PC-9 (cell line): ENCODE results near the gene PLPP1. TPM values are rescaled to one million over a fixed set of nuclear protein-coding genes. Genes with fewer than 3 reads are reported as not detected.

Experiments
- BruUV-seq: library from RNA; stranded (reverse); fragments of 400-500 nt; replicated peaks from 2 replicates; lab custom pipeline; 2021; lab: Mats Ljungman, UMichigan
- CTCF ChIA-PET: fragments of 300-600 bp; sonication (Branson Sonifier 250); formaldehyde crosslinking; loops from one replicate; lab custom pipeline; 2022; ENCODE audit warnings: antibody characterized with exemption; lab: Charles Lee
- POLR2A ChIA-PET: fragments of 300-600 bp; sonication (Branson Sonifier 250); formaldehyde crosslinking; loops from one replicate; lab custom pipeline; 2022; ENCODE audit warnings: antibody characterized with exemption; ENCODE audit not compliant: unreplicated experiment; lab: Charles Lee
- DNase-seq, 2 experiments: peaks; one replicate each; pipeline versions ENCODE4 v3.0.0 to v3.0.0-alpha.2; 2015 to 2022; ENCODE audit warnings: mixed read lengths in 1 of 2
- H2AFZ ChIP-seq: fragments of 200-600 bp; sonication (generic); 2 replicates; pipeline ENCODE4 v1.8.1; 2017; ENCODE audit warnings: antibody characterized with exemption
- H3F3A ChIP-seq: fragments of 200-600 bp; sonication (generic); 2 replicates; pipeline ENCODE4 v1.8.1; 2017; ENCODE audit warnings: antibody characterized with exemption, mild to moderate bottlenecking, low read depth; ENCODE audit not compliant: insufficient read depth
- H3K27ac ChIP-seq: fragments of 200-600 bp; sonication (generic); 2 replicates; pipeline ENCODE4 v1.6.1; 2016; ENCODE audit warnings: mixed run types
- H3K27me3 ChIP-seq: fragments of 200-600 bp; sonication (generic); 2 replicates; pipeline ENCODE4 v1.6.1; 2016; ENCODE audit warnings: low read depth, mixed run types; ENCODE audit not compliant: insufficient read depth
- H3K36me3 ChIP-seq: fragments of 200-600 bp; sonication (generic); 2 replicates; pipeline ENCODE4 v1.6.1; 2016; ENCODE audit warnings: low read depth, mixed run types
- H3K4me1 ChIP-seq: fragments of 200-600 bp; sonication (generic); replicated peaks from 2 replicates; pipeline ENCODE4 v1.6.1; 2016; ENCODE audit warnings: mixed run types; ENCODE audit not compliant: insufficient read depth
- H3K4me2 ChIP-seq: fragments of 200-600 bp; sonication (generic); 2 replicates; pipeline ENCODE4 v1.6.1; 2017; ENCODE audit warnings: mixed run types
- H3K4me3 ChIP-seq: fragments of 200-600 bp; sonication (generic); 2 replicates; pipeline ENCODE4 v1.6.1; 2016; ENCODE audit warnings: mixed run types
- H3K79me2 ChIP-seq: fragments of 200-600 bp; sonication (generic); 2 replicates; pipeline ENCODE4 v1.6.1; 2017; ENCODE audit warnings: low read depth, mixed run types
- H3K9me2 ChIP-seq: fragments of 200-600 bp; sonication (generic); 2 replicates; pipeline ENCODE4 v1.8.1; 2017; ENCODE audit warnings: mild to moderate bottlenecking; ENCODE audit not compliant: insufficient read depth
- H3K9me3 ChIP-seq: fragments of 200-600 bp; sonication (generic); 2 replicates; pipeline ENCODE4 v1.8.1; 2016; ENCODE audit warnings: low read depth; ENCODE audit not compliant: insufficient read depth
- H4K20me1 ChIP-seq: fragments of 200-600 bp; sonication (generic); 2 replicates; pipeline ENCODE4 v1.8.1; 2017; ENCODE audit not compliant: insufficient read depth
- CTCF ChIP-seq: fragments of 200-600 bp; sonication (generic); conservative IDR thresholded peaks from 2 replicates; pipeline ENCODE4 v1.6.1; 2017; ENCODE audit warnings: mixed run types, antibody characterized with exemption, mild to moderate bottlenecking, moderate library complexity
- EZH2 ChIP-seq: fragments of 200-600 bp; sonication (generic); IDR thresholded peaks from 2 replicates; pipeline ENCODE4 v1.8.0; 2017; ENCODE audit warnings: antibody characterized with exemption, low read depth
- intact Hi-C: fragments of 100-400 bp; cut with micrococcal nuclease; formaldehyde crosslinking; loops from one replicate; pipeline ENCODE4 v1.10.0; 2022; ENCODE audit not compliant: unreplicated experiment
- total RNA-seq: library from RNA; stranded (reverse); gene quantifications from 2 replicates; pipeline ENCODE4 v1.2.3, GENCODE V29; 2021

The PLPP1 gene
- total RNA-seq, 1 experiment from 2014 or later = 12.2 TPM

- POLR2A ChIA-PET = no interaction called here
- DNase-seq = no peak
- no peak overlapping the region for H3K4me2 ChIP-seq
These were observed 17.1 kb upstream of the PLPP1 start for GRCh38 chr5:55551904-55552303.

GRCh38 chr5:55551358-55551757 is 16.6 kb upstream of the PLPP1 start:
- intact Hi-C loops = no loop called here
- POLR2A ChIA-PET = no interaction called here
- H3K4me2 ChIP-seq = no peak overlapping the region
- no TSS peak for BruUV-seq
- no peaks in the 10 kb centered on the region for H3K79me2 ChIP-seq
- CTCF ChIA-PET = no interaction called here
- H3K36me3 ChIP-seq = no peaks in the 10 kb centered on the region
- no peak for DNase-seq
- TF ChIP-seq EZH2 (no peak), CTCF (no peak)
- no peaks in the 10 kb centered on the region for H3K4me1 ChIP-seq
- H2AFZ ChIP-seq = no peak overlapping the region
- H3K27me3 ChIP-seq = no peaks in the 10 kb centered on the region
- H4K20me1 ChIP-seq = no peaks in the 10 kb centered on the region
- no peak overlapping the region for H3K27ac ChIP-seq
- no peaks in the 10 kb centered on the region for H3K9me3 ChIP-seq
- no peaks in the 10 kb centered on the region; the same call in 1 of the 2 replicates for H3K9me2 ChIP-seq
- H3F3A ChIP-seq = no peaks in the 10 kb centered on the region
- no peak overlapping the region for H3K4me3 ChIP-seq

More at GRCh38 chr5:55551904-55552303, 17.1 kb upstream of the PLPP1 start:
- CTCF ChIA-PET = no interaction called here
- Histone ChIP-seq H2AFZ (no peak overlapping the region), H3K4me3 (no peak overlapping the region), H4K20me1 (no peaks in the 10 kb centered on the region), H3K27ac (no peak overlapping the region), H3K36me3 (no peaks in the 10 kb centered on the region), H3K4me1 (no peaks in the 10 kb centered on the region), H3K9me2 (no peaks in the 10 kb centered on the region; the same call in 1 of the 2 replicates), H3K79me2 (no peaks in the 10 kb centered on the region), H3F3A (no peaks in the 10 kb centered on the region), H3K27me3 (no peaks in the 10 kb centered on the region), H3K9me3 (no peaks in the 10 kb centered on the region)
- TF ChIP-seq EZH2 (no peak), CTCF (no peak)
- BruUV-seq = no TSS peak
- intact Hi-C loops = no loop called here

- H2AFZ ChIP-seq = no peak overlapping the region
- no peaks in the 10 kb centered on the region; the same call in 1 of the 2 replicates for H3K9me2 ChIP-seq
- no peaks in the 10 kb centered on the region for H3K36me3 ChIP-seq
- no peak overlapping the region for H3K4me3 ChIP-seq
- CTCF ChIA-PET = interaction anchor here (0.5 kb wide), 1 partner anchor 303 kb away, joined by 3 read pairs; the partner anchor contains the start of gene IL31RA
- TF ChIP-seq EZH2 = no peak
- no peak for TF ChIP-seq CTCF
- no peak overlapping the region for H3K27ac ChIP-seq
- no peaks in the 10 kb centered on the region for H3K4me1 ChIP-seq
- no peaks in the 10 kb centered on the region for H4K20me1 ChIP-seq
- H3K27me3 ChIP-seq = no peaks in the 10 kb centered on the region
- DNase-seq = no peak
- no peaks in the 10 kb centered on the region for H3K9me3 ChIP-seq
- no TSS peak for BruUV-seq
- no peak overlapping the region for H3K4me2 ChIP-seq
- POLR2A ChIA-PET = interaction anchor here (0.6 kb wide), 1 partner anchor 39 kb away, joined by 4 read pairs; no protein-coding TSS in a partner anchor
- no peaks in the 10 kb centered on the region for H3F3A ChIP-seq
- intact Hi-C loops = no loop called here
- no peaks in the 10 kb centered on the region for H3K79me2 ChIP-seq
These were observed 13.0 kb upstream of the PLPP1 start for GRCh38 chr5:55547781-55548180.
